GM19023 (cell line): ENCODE results near the gene MGMT.

Experiments
- ATAC-seq: cut with Tn5 transposase; IDR thresholded peaks from one replicate; pipeline ENCODE4 v1.9.1; 2021; ENCODE audit warnings: mild to moderate bottlenecking, moderate library complexity; ENCODE audit not compliant: unreplicated experiment

The MGMT gene

GRCh38 chr10:129768437-129769355, 301.7 kb downstream of the MGMT start:
- ATAC-seq: no peak

DNA sequence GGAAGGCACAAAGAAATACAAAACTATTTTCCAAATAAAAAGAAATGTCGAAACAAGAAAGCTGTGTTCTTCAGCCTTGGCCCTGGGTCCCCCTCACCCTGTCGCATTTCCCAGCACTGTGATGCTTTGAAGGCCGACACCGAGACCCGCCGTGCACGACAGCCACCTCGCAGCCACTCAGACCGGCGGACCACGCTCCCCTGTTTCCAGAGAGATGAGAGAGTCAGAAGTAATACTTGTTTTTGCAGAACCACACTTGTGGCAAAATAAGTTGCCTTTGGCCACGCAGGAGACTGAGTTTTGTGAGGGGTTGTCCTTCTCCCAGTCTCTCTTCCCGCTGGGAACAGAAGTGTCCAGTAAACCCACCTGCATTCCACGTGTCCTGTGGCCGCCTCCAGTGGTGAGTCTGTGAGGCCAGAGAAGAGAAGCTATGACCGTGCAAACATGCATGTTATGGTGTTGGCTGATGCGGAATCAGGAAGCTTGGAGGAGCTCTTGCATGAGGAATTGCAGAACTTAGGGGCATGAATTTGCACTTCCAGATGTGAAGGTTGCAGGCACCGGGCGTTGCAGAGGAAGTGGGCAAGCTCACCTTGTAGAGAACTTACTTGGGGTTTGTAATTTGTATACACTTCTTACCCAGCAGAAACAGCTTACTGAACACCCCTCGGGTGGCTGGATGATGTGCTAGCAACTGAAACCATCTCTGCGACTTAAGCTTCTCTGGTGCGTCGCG, 302.5 kb downstream of the MGMT start:
- ATAC-seq: no peak

DNA sequence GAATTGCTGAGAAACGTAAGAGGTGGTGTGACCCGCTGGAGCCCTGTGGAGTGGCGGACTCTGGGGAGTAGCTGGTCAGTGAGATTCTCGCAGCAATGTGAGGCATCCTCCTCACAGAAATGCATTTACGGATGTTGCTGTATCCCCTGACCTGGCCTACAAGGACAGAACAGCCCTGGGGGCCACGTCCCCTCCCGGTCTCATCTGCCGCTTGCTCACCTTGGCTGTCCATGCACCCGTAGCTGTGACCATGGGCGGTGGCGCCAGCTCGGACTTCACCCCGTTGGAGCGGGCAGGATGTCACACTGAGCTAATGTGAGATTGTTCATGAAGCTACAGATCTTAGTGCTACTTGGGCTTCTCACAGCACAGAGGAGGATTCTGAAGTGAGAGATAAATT, 303.2 kb downstream of the MGMT start:
- ATAC-seq: no peak

DNA sequence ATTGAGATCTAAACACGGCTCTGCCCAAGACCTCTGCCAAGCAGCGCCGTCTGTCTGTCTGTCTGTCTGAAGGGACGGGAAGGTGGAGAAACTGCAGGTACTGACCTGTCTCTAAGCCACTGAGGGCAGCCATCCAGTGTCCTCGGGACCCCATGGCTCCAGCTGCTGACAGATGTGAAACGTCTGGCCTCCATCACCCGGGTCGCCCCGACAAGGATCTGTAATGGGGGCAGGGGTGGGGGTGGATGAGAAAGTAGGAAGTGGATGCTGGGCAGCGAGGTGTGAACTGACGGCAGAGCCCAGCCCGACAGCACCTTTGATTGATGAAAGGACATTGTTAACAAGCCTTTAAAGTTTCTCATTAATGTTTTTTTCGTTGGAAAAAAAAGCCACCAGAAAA, 304.0 kb downstream of the MGMT start:
- ATAC-seq: no peak

GRCh38 chr10:129771576-129771975, 304.5 kb downstream of the MGMT start:
- no peak for ATAC-seq

DNA sequence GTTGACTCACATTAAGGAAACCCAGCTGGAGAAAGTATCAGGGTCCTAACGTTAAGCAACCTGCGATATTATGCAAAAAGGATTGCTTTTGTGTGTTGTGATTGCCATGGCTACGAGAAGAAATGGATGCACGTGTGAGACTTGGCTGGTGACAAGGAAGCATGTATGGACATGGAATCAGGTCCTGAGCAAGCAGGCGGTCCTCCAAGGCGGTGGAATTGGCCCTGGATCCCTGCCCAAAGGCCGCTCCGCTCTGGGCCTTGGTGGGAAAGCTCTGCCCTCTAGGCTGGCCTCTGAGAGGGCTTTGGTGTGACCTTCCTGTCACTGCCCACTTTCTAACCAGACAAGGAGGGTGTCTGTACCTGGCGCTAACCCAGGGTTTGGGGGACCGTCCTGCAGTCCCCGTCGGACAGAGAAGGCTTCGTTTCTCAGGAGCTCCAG, 305.0 kb downstream of the MGMT start:
- ATAC-seq: no peak

- no peak for ATAC-seq
These were observed 305.7 kb downstream of the MGMT start for GRCh38 chr10:129772468-129773358.

- ATAC-seq: no peak
These were observed 306.4 kb downstream of the MGMT start for GRCh38 chr10:129773359-129773990.

DNA sequence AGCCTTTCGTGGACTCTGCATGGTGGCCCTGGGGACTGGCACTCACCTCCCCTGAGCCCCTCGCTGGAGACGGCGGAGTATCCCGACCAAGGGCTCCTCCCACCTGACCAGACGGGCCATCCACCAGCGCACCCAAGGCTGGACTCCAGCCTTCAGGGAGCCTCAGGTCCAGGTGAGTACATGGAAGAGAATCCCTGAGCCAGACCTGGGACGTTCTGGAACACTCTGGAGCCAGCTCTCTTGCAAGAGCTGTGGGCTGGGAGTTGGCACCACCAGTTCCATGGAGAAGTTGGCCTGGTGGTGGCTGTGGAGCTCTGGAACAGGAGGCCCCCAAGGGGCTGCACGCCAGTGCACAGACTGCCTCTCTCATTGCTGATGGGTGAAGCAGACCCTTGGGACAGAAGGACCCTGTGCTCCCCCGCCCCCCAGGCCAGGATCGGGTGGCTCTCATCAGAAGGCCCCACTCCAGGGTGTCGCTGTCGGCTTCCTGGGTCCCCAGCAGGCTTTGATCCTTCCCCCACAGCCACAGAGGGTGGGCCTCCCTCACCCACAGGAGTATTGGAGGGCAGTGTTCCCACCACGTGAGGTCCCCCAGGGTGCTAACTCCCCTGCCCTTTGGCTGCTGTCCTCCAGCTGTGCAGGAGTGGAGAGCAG, 307.2 kb downstream of the MGMT start:
- ATAC-seq: no peak

- ATAC-seq: no peak
These were observed 307.8 kb downstream of the MGMT start for GRCh38 chr10:129774736-129775401.

- ATAC-seq: no peak
These were observed 308.6 kb downstream of the MGMT start for GRCh38 chr10:129775681-129776080.

DNA sequence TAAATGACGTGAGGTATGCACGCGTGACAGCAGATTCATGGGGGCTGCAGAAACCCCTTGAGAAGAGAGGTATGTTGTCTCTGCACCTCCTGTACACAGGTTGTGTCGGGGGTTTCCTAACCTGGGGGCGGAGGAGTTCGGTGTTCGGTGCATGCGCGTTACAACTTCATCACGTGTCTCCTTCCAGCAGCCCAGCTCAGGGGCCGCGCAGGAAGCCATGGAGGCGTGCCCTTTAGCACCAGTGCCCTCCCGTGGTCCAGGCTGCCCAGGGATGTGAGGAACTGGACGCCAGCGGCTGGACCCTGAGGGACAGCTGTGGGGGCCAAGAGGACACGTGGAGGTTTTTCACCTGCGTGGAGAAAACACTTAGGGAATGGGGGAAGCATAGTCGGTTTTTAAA, 310.6 kb downstream of the MGMT start:
- ATAC-seq: no peak

DNA sequence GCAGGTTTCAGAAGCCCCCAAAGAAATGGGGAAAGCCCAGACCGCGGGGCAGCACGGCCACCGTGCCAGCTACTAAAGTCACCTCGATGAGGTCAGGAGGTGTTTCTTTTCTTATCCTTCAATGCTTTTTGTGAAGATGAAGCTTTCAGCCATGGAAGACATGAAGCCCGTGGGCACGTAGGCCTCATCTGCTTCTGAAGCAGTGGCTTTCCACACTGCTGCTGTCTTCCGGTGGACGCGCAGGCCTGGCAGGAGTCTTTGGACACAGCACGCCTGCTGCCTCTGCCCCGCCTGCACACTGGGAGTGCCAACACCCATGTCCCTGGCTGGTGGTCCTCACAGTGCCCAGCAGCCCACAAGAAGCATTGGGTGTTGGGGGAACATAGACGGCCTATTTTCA, 311.5 kb downstream of the MGMT start:
- no peak for ATAC-seq

DNA sequence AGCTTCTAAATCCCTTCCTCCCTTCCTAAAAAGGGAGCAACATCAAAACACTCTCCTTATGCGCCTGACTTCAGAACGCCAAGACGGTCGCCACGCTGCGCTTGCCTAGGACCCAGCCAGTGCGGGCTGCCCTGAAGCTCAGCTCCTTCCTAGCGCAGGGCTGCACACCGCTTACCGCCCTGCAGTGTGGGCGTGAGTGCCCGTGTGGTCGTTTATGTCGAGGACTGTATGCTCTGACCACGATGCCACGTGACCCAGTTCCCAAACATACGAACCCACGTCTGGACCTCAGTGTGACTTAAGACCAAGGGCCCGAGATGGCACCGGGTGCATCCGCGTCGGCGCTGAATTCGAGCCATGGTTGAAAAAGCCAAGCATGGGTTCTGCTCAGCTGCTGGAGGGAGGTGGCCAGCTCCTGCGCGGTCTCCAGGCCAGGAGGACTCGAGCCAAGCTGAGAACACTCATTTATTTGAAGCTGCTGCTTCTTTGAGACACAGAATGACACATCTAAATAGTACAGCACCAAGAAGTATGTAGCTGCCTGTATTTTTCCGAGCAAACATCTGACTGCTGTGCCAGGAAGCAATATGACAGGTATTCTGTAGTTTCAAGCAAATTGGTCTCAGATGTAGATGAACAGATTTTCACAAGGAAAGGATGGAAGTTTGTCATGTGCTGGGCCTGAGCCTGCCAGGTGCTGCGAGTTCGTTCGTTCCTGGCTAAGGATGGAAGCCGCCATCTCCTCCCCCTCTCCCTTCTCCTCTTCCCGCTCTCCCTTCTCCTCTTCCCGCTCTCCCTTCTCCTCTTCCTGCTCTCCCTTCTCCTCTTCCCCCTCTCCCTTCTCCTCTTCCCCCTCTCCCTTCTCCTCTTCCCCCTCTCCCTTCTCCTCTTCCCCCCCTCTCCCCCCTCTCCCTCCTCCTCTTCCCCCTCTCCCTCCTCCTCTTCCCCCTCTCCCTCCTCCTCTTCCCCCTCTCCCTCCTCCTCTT, 312.4 kb downstream of the MGMT start:
- ATAC-seq: no peak

GRCh38 chr10:129780198-129780597, 313.2 kb downstream of the MGMT start:
- ATAC-seq: no peak

DNA sequence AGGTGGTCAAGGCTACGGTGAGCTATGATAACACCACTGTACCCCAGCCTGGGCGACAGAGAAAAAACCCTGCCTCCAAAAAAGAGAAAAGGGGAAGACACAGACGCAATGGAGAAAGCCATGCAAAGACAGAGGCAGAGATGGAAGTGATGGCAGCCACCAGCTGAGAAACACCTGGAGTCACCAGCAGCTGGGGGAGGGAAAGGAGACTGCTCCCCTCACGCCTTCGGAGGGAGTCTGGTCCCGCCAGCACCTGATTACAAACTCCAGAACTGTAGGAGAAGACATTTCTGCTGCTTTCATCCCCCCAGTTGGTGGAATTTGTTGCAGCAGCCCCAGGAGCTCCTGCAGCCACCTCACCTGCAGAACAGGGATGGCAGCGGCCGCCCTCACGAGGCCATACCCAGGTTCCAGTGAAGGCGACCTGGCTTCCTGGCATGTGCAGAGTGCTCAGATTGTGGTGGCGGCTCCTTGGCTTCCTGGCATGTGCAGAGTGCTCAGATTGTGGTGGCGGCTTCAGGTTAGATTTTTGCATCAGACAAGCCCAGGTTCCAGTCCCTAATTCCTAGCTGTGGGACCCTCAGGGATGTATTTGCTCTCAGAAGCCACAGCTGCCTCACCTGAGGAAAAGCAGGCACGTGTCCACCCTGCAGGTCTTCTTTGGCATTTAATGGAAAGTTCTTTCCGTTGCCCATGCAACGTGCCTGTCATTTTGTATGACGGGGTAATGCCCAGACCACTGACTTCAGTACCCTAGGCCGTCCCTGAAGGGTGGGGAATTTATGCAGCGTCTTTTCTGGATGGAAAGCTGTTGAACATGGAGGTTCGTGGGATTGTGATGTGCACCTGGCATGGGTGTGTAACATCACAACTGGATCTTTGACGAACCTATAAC, 314.1 kb downstream of the MGMT start:
- no peak for ATAC-seq

- no peak for ATAC-seq
These were observed 317.2 kb downstream of the MGMT start for GRCh38 chr10:129784291-129784690.
